ENCODE measurements around the gene CHAMP1. TPM values are rescaled to one million over a fixed set of nuclear protein-coding genes. Genes with fewer than 3 reads are reported as not detected.

The CHAMP1 gene
- total RNA-seq, 1 donor from 2014 or later, result 24.0 TPM

GRCh38 chr13:114311387-114311786 lies 2.9 kb upstream of the CHAMP1 start:
- no peak for TF ChIP-seq CTCF (IDR thresholded peaks at IDR 0.05; ENCODE audit: insufficient read depth, low read length, poor library complexity, severe bottlenecking)
- DNase-seq (ENCODE audit: low read depth), result no peak
- no peak overlapping the region for H3K4me3 ChIP-seq (ENCODE audit: low read depth, low read length)

GRCh38 chr13:114311908-114312307 lies 2.4 kb upstream of the CHAMP1 start:
- DNase-seq (ENCODE audit: low read depth), result no peak
- no peaks in the 10 kb centered on the region for H3K36me3 ChIP-seq (ENCODE audit: control insufficient read depth, insufficient read depth, low read length)
- H3K4me3 ChIP-seq (ENCODE audit: low read depth, low read length), result no peak overlapping the region
- H3K27me3 ChIP-seq (ENCODE audit: control insufficient read depth, insufficient read depth, low read length), result no peaks in the 10 kb centered on the region
- no peak for TF ChIP-seq CTCF (IDR thresholded peaks at IDR 0.05; ENCODE audit: insufficient read depth, low read length, poor library complexity, severe bottlenecking)

More at GRCh38 chr13:114311387-114311786, 2.9 kb upstream of the CHAMP1 start:
- H3K36me3 ChIP-seq (ENCODE audit: control insufficient read depth, insufficient read depth, low read length), result no peaks in the 10 kb centered on the region
- H3K27me3 ChIP-seq (ENCODE audit: control insufficient read depth, insufficient read depth, low read length), result no peaks in the 10 kb centered on the region

- Histone ChIP-seq H3K27me3 (ENCODE audit: control insufficient read depth, insufficient read depth, low read length) (no peaks in the 10 kb centered on the region), H3K36me3 (ENCODE audit: control insufficient read depth, insufficient read depth, low read length) (no peaks in the 10 kb centered on the region), H3K4me3 (ENCODE audit: low read depth, low read length) (peak overlapping the region; percentile 66)
- no peak for TF ChIP-seq CTCF (IDR thresholded peaks at IDR 0.05; ENCODE audit: insufficient read depth, low read length, poor library complexity, severe bottlenecking)
- DNase-seq (ENCODE audit: low read depth), result no peak
Measured at GRCh38 chr13:114313061-114313860, 1.0 kb upstream of the CHAMP1 start.

DNA sequence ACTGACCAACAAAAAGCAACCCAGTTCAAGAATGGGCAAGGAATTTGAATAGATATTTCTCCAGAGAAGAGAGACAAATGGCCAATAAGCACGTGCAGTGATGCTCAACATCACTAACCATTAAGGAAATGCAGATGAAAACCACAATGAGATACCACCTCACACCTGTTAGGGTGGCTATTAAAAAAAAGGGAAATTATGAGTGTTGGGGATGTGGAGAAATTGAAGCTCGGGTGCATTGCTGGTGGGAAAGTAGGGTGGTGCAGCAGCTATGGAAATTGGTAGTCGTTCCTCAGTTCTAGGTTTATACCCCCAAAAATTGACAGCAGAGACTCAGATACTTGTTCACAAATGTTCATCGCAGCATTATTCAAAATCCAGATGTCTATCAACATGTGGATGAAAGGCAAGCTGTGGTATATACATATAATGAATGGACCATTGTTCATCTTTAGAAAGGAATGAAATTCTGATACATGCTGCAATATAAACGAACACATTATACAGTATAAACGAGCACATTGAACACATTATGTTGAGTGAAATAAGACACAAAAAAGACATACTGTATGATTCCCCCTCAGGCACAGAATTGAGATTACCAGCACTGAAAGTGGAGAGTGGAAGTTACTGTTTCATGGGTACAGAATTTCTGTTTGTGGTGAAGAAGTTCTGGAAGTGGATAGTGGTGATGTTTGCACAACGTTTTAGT lies 927 bp downstream of the CHAMP1 start:
- no peaks in the 10 kb centered on the region for H3K27me3 ChIP-seq (ENCODE audit: control insufficient read depth, insufficient read depth, low read length)
- H3K4me3 ChIP-seq (ENCODE audit: low read depth, low read length), result peak overlapping the region; percentile 66
- no peak for DNase-seq (ENCODE audit: low read depth)
- no peak for TF ChIP-seq CTCF (IDR thresholded peaks at IDR 0.05; ENCODE audit: insufficient read depth, low read length, poor library complexity, severe bottlenecking)
- H3K36me3 ChIP-seq (ENCODE audit: control insufficient read depth, insufficient read depth, low read length), result no peaks in the 10 kb centered on the region

GRCh38 chr13:114318624-114319023 lies 4.3 kb downstream of the CHAMP1 start:
- no peaks in the 10 kb centered on the region for H3K27me3 ChIP-seq (ENCODE audit: control insufficient read depth, insufficient read depth, low read length)

More at GRCh38 chr13:114318624-114319023, 4.3 kb downstream of the CHAMP1 start:
- Histone ChIP-seq H3K4me3 (ENCODE audit: low read depth, low read length) (no peak overlapping the region), H3K36me3 (ENCODE audit: control insufficient read depth, insufficient read depth, low read length) (peaks cover 1% of the 10 kb centered on the region)
- TF ChIP-seq CTCF (IDR thresholded peaks at IDR 0.05; ENCODE audit: insufficient read depth, low read length, poor library complexity, severe bottlenecking), result no peak
- no peak for DNase-seq (ENCODE audit: low read depth)
